Endothelial cell of umbilical vein (primary cell): ENCODE results near the gene MACROD2.

Experiments used
- EZH2 ChIP-seq: IDR thresholded peaks from 2 replicates; pipeline ENCODE4 v1.6.1; 2012; ENCODE audit warnings: borderline replicate concordance, low read depth, mild to moderate bottlenecking, moderate library complexity, low read length, inconsistent platforms; ENCODE audit not compliant: severe bottlenecking
- FOS ChIP-seq: IDR thresholded peaks from 2 replicates; pipeline ENCODE4 v1.6.1; 2011; ENCODE audit warnings: mild to moderate bottlenecking, low read length, moderate library complexity, borderline replicate concordance; ENCODE audit not compliant: insufficient read depth
- GATA2 ChIP-seq: IDR thresholded peaks from 2 replicates; pipeline ENCODE4 v1.7.0; 2011; ENCODE audit warnings: low read depth, mild to moderate bottlenecking, moderate library complexity, mixed read lengths, low read length; ENCODE audit not compliant: insufficient read length, insufficient read depth
- JUN ChIP-seq: IDR thresholded peaks from 2 replicates; pipeline ENCODE4 v1.6.1; 2011; ENCODE audit warnings: borderline replicate concordance, low read depth; ENCODE audit not compliant: insufficient read length, insufficient read depth
- MYC ChIP-seq: IDR thresholded peaks from one replicate; pipeline ENCODE4 v1.6.1; 2011; ENCODE audit warnings: mild to moderate bottlenecking, low read depth, low read length
- POLR2A ChIP-seq: IDR thresholded peaks from 2 replicates; pipeline ENCODE4 v1.6.1; 2012; ENCODE audit warnings: low read depth, mild to moderate bottlenecking, control low read depth, low read length
- POLR2AphosphoS5 ChIP-seq: IDR thresholded peaks from 2 replicates; pipeline ENCODE4 v1.6.1; 2012; ENCODE audit warnings: low read depth, mild to moderate bottlenecking, control low read depth, low read length, moderate library complexity; ENCODE audit not compliant: insufficient read depth
- TF ChIP-seq, protein P1 (sequence below), 2 donors: IDR thresholded peaks; 1 replicate in 1 of 2; 2 replicates in 1 of 2; pipeline ENCODE4 v1.5.1; 2011; ENCODE audit warnings: low read length in 2 of 2, mild to moderate bottlenecking in 2 of 2, moderate library complexity in 2 of 2, control low read depth in 1 of 2, inconsistent platforms in 1 of 2, low read depth in 1 of 2; ENCODE audit not compliant: insufficient read depth in 1 of 2; ENCODE audit errors: extremely low read depth in 1 of 2
- TF ChIP-seq, protein P2 (sequence below): IDR thresholded peaks from 2 replicates; pipeline ENCODE4 v1.6.1; 2011; ENCODE audit not compliant: insufficient read depth, insufficient read length

DNA sequence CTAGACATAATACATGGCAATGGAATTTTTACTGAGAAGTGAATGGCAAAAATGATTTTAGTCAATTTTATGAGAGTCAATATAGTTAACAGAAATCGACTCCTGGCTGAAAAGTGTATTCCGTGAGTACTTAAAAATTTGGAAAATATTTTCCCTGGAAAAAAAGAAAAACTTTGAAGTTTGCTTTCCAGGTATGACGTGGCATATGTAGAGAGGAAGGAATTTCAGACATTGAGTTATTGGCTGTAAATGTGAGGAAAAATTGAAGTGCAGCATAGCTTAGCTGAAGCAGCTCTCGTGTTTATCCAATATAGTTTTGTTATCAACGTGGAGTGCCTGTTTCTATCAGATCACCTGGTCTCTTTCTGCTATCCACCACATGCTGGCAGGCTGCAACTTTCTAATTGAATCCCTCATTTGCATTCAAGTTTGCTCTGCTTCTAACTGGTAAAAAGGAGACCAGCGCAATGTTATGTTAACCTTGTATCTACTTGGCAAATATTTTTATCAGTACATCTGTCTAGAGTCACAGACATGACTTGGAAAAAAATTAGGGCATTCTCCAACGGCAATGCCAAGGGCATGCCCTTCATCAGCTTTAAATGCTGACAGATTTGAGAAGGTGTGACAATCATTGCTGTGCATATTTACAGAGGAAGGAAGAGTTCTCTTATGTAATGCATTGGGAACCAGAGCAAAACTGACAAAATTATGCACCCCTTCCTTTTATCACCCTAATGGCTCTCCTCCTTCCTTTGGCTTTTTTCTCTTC, 1444.9 kb downstream of the MACROD2 start:
- TF ChIP-seq POLR2AphosphoS5 (no peak), EZH2 (no peak), POLR2A (no peak), GATA2 (no peak), MYC (no peak), FOS (no peak), JUN (no peak)
- TF ChIP-seq, protein P1, sequence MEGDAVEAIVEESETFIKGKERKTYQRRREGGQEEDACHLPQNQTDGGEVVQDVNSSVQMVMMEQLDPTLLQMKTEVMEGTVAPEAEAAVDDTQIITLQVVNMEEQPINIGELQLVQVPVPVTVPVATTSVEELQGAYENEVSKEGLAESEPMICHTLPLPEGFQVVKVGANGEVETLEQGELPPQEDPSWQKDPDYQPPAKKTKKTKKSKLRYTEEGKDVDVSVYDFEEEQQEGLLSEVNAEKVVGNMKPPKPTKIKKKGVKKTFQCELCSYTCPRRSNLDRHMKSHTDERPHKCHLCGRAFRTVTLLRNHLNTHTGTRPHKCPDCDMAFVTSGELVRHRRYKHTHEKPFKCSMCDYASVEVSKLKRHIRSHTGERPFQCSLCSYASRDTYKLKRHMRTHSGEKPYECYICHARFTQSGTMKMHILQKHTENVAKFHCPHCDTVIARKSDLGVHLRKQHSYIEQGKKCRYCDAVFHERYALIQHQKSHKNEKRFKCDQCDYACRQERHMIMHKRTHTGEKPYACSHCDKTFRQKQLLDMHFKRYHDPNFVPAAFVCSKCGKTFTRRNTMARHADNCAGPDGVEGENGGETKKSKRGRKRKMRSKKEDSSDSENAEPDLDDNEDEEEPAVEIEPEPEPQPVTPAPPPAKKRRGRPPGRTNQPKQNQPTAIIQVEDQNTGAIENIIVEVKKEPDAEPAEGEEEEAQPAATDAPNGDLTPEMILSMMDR (IDR thresholded peaks at IDR 0.05; ENCODE audit: extremely low read depth in 1 of 2, insufficient read depth in 1 of 2, low read depth in 1 of 2, low read length in 2 of 2) = no peak
- TF ChIP-seq, protein P2, sequence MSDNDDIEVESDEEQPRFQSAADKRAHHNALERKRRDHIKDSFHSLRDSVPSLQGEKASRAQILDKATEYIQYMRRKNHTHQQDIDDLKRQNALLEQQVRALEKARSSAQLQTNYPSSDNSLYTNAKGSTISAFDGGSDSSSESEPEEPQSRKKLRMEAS = no peak
